Raji (cell line): ENCODE data around the gene ACKR3.

ENCODE experiments used
- POLR2A ChIP-seq: IDR thresholded peaks from 2 replicates; pipeline ENCODE4 v1.6.1; 2011; ENCODE audit warnings: low read depth, low read length, control low read depth; ENCODE audit not compliant: insufficient read depth

ACKR3 gene

DNA sequence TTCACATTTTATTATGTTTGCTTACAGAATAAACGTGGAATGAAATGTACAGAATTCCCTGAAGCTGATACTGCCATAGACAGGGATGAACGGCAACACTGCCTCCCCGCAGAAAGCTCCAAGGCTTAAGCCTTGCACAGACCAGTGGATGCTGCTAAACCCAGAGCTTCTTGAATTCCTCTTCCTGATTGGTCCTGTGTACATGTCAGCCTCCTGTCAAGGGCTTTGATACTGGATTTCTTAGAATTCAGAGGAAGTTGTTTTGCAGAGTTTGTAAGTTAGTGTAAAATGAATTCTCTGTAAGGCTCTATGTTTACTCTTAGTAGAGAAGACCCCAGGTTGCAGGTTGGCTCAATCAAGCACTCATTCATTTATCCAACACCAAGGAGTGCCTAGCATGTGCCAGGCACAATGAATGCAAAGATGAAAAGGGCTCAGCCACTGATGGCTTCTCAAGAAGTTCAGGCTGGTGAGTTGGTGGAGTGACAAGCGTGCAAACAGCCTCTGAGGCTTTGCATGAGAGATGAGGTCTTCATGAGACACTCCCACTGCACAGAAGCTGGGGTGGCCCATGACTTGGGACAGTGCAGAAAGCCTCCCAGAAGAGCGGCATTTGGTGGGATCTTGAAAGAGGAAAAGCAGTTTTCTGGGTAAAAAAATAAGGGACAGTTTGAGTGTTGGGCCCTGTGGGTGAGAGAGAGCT lies 50.4 kb downstream of the ACKR3 start:
- no peak for TF ChIP-seq POLR2A

GRCh38 chr2:236621786-236622185 lies 52.2 kb downstream of the ACKR3 start:
- no peak for TF ChIP-seq POLR2A

DNA sequence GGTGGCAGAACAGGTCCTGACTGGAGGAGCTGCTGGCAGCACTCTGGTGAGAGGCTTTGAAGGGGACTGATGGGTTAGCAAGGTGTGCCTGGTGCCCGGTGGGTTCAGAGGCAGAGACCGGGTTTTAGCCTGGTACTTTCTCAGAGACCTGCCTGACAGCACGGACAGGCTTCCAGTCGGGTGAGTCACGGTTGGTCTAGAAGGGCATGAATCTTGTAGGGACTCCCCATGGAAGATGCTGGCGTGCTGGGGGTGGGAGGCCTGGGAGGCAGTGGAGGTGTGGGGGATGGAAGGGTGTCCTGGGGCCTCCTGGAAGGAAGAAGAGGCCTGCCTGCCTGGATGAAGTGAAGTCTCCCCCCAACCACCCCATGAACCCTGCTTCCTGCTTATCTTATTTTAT lies 52.6 kb downstream of the ACKR3 start:
- TF ChIP-seq POLR2A, result no peak

DNA sequence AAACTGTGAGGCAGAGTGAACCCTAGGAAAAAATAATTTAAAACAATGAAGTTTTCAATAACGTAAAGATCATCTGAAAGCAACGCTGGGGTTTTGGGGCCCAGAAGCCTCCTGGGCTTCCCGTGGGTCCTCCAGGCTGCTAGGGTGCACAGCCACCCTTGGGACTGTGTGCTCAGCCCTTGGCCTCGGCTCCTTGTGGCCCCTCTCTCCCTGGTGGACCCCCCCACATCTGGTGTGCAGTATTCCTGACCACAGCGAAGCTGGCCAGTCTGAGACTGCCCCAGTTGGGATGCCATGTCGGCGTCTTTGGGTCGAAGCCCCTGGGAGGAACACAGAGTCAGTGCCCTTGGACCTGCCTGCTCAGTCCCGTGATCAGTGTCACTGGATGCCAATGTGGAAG lies 53.0 kb downstream of the ACKR3 start:
- TF ChIP-seq POLR2A, result no peak

DNA sequence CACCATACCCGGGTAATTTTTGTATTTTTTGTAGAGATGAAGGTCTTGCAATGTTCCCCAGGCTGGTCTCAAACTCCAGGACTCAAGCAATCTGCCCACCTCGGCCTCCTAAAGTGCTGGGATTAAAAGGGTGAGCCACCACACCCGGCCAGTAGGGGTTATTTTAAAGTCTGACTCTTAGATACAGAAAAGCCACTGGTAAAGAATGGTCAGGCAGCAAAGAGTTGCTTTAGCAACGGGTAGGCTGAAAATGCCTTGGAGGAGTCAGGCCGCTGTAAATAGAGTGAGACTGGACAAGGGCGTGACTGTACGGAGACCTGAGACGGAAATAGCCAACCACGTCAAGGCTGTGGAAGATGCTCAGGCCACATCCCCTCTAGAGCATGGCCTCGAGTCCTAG lies 54.2 kb downstream of the ACKR3 start:
- no peak for TF ChIP-seq POLR2A

GRCh38 chr2:236625156-236625690 lies 55.6 kb downstream of the ACKR3 start:
- TF ChIP-seq POLR2A, result no peak

GRCh38 chr2:236626391-236627150 lies 56.9 kb downstream of the ACKR3 start:
- no peak for TF ChIP-seq POLR2A

DNA sequence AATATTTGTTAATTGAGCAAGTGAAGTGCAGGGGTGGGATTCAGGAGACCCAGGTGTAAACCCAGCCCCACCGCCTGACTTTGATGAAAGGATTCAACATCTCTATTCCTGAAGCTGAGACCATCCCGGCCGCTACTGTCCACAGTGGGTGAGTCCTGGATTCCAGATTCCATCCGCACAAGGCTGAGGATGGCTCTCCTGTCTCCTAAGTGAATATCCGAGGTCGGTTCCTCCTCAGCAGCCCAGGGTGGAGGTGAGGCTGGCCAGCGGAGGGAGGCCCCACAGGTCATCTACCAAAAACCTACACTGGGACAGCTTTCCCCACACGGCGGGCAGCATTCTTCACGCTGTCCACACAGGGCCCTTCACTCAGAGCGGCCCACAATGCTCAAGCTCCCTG lies 57.6 kb downstream of the ACKR3 start:
- no peak for TF ChIP-seq POLR2A

DNA sequence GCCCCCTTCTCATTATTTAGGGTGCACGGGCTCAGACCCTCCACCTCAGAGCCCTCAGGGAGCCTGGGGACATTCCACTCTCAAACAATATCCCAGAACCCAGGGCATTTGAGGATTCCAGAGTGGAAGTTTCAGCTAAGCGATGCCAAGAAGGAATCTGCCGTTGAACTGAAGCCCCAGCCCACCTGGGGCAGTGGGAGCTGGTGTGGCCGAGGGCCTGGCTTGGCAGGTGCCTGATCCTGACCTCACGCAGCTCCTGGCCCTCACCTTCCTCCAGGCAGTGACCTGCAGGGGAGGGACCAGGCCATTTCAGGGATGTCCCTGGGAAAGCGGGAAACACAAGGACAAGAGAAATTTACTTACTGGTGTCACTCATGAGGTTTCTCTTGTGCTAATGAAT lies 58.2 kb downstream of the ACKR3 start:
- TF ChIP-seq POLR2A, result no peak

DNA sequence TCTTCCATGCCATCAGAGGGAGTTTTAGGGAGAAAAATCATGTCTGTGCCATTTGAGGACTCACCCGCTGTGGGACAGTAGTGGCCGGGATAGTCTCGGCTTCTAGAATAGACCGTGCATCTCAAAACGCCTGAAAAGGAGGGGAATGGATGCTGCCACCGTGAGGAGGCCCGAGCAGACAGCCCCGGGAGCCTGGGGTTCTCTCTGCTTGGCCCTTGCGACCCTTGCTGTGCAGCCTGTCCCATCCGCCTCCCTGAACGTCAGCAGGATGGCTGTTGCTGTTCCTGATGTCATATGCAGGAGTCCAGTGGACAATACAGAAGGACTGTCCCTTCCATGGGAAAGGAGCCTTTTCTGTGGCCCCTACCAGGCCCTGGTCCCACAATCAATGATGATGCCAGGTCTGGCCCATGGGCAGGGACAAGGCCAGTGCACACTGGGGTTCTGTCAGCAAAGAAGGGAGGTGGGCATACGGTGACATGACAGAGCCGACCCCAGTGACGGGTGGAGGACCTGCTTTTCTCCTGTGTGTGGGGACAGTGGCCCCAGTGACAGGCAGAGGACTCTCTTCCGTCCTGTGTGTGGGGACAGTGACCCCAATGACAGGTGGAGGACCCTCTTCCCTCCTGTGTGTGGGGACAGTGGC lies 58.8 kb downstream of the ACKR3 start:
- TF ChIP-seq POLR2A, result no peak

- TF ChIP-seq POLR2A, result no peak
Observed at GRCh38 chr2:236628981-236629605, 59.5 kb downstream of the ACKR3 start.

GRCh38 chr2:236629961-236630872 lies 60.6 kb downstream of the ACKR3 start:
- no peak for TF ChIP-seq POLR2A

GRCh38 chr2:236631281-236631855 lies 61.7 kb downstream of the ACKR3 start:
- TF ChIP-seq POLR2A, result no peak

DNA sequence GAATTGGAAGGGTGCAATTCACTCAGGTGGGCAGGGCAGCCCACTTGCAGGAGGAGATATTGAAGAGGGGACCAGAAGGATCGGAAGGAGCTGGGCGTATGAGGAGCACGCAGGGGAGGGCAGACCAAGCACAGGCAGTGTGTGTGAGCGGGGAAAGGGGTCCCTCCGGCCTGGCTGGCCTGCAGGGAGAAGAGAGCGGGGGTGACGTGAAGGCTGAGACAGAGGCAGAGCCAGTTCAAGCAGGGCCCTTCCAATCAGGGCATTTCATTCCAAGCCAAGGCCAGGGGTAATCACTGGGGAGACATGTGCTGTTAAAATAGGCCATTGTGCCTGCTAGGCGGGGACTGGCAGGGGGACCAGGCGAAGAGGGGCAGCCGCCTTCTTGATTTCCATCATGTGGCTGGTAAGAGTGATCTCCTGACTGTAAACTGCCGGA lies 62.2 kb downstream of the ACKR3 start:
- no peak for TF ChIP-seq POLR2A
